NCI-H82 treated with DMSO at 0.1 percent for 48 hours (cell line): ENCODE data around the gene NR2F1-AS1.
"Not testable (repeated sequence)": the region's sequence is repeated elsewhere in the genome, so short reads cannot be mapped to it uniquely, and the experiment has no call there.

Experiments used
- DNase-seq: peaks from one replicate; lab custom pipeline; 2025; ENCODE audit not compliant: unreplicated experiment; lab: John Stamatoyannopoulos, UW

Gene NR2F1-AS1

DNA sequence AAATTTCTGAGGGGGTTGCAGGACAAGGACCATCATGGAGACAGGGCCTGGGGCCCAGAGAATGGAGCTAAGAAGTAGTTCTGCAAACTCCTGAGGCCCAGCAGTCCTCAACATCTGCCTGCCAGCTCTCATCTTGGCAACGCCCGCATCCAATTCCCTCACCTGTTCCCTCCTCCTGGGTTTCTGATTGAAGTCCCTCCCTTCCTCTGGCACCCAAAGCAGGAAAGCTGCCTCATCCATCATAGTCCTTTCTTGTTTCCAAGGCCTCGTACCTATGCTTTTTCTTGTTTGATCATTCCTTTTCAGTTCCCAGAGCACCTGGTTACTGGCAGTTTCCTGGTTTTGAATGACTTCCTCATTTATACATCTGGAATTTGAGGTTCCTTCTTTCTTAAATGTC, 181.3 kb downstream of the NR2F1-AS1 start:
- no peak for DNase-seq

DNA sequence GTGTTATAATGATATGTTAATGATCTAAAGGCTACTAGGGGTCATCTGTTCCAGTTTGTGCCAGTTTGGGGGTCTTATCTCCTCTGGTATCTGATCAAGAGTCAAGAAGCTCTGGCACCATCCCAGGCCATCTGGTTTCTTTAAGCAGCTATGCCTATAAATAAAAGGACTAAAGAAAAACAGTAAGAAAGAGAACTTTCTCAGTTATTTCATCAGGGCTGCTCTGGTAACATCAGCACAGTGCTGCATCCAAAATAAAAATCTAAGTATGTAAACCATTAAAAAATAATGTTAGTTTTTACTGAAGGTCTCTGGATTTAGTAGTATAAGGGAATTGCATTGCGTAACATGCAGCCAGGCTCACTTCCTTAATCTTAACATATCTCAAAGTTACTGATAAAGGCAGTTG, 185.0 kb downstream of the NR2F1-AS1 start:
- no peak for DNase-seq

DNA sequence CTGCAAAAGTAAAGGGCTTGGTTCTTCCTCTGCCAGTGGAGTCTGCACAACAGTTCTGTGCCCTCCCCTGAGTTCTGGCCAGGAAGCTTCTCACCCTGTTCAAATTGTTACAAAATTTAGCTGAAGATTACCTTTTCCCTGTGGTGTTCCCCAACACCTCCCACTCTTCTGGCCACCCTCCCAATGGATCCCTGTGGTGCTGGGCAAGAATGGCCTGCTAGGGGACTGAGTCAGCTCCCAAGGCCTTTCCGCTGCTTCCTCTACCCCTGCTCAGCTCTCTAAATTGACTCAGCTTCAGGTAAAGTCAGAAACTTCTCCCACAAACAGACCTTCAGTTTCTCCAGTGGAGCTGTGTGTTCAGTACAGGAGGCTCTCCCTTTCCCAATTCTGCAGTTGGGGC, 186.0 kb downstream of the NR2F1-AS1 start:
- no peak for DNase-seq

DNA sequence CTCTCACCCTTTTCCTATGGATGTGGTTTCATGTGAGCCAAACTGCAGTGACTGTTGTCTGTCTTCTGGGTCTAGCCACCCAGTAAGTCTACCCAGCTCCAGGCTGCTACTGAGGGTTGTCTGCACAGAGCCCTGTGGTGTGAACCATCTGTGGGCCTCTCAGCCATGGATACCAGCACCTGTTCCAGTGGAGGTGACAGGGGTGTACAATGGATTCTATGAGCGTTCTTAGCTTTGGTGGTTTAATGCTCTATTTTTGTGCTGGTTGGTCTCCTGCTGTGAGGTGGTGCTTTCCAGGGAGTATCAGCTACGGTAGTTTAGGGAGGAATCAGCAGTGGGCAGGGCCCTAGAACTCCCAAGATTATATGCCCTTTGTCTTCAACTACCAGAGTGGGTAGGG, 186.7 kb downstream of the NR2F1-AS1 start:
- no peak for DNase-seq

DNA sequence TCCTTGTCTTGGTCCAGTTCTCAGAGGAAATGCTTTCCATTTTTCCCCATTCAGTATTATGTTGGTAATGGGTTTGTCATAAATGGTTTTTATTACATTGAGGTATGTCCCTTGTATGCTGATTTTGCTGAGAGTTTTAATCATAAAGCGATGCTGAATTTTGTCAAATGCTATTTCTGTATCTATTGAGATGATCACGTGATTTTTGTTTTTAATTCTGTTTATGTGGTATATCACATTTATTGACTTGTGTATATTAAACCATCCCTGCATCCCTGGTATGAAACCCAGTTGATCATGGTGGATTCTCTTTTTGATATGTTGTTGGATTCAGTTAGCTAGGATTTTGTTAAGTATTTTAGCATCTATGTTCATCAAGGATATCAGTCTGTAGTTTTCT, 189.8 kb downstream of the NR2F1-AS1 start:
- not testable (repeated sequence) for DNase-seq

DNA sequence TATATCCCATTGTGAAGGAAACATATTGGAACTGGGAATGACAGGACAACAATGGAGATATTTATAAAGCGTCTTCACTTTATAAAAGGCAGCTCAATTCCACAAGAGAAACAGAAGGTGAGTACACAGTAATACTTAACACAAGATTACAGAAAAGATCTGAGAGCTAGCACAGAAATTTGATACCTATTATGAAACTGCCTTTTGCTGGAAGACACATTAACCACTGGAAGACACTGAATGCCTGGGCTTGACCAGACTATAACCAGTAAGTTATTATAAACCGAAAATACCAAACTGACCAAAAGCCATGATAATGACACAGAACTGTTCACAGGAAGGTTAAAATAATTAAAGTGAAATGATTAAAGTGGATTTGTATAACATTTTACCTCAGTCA, 195.4 kb downstream of the NR2F1-AS1 start:
- DNase-seq: peak; percentile 9

DNA sequence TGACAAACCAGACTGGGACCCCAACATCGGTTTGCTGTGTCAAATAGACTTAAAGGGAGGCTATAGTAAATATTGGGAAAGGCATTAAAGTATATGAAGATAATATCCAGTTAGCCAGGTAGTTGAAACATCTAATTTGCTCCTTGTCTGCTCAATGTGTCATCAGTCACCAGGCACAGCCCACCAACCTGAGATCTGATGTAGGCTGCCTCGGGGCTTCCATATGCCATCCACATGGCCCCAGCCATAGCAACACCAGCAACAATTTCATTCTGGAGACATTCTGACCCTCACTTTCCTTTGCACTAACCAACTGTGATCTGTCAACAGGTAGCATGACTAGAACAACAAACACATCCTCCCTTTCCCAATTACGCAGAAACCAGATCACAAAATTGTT, 196.0 kb downstream of the NR2F1-AS1 start:
- no peak for DNase-seq

DNA sequence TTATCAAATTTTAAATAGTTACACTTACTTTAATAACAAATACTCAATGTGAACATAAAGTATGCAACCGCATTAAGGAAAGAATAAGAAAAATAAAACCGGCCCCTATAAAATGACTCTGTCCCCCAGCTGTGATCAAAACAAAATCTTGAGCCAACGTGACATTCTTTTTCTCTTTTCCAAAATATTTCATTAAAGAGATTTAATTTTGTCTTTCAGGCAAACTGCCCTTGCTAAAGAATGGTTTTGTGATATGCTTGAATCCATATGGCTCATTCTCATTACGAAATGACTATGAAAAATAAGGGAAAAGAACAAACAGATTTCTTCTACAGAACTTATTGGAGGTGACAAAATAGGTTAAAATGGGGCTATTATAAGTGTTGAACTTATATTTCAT, 197.0 kb downstream of the NR2F1-AS1 start:
- no peak for DNase-seq

DNA sequence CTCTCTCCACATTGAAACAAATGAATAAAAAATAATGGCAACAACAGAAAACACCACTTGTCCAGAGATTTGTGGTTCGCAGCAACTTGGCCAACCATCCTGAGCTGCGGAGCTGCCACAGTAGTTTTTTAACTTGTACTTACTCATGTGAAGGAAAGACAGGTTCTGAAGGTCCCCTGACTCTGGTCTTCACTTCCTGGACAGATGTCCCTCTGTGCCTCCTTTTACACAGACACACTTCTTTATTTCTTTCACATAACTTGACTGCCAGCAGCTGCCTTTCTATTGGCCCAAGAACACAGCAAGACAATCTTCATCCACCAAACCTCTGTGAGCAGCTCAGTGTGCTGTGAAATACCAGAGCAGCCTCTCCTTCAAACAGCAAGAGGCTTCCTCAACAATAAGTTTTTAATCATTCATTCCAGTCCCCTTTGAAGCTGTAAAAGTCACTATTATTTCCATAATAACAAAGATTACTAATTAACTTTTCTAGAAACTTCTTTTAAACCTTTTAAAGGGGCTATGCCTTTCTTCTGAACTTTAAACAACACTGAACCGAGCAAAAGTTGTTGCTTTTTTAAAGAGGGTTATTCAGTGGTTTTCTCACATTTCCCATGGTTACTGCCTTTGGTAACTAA, 198.7 kb downstream of the NR2F1-AS1 start:
- no peak for DNase-seq

DNA sequence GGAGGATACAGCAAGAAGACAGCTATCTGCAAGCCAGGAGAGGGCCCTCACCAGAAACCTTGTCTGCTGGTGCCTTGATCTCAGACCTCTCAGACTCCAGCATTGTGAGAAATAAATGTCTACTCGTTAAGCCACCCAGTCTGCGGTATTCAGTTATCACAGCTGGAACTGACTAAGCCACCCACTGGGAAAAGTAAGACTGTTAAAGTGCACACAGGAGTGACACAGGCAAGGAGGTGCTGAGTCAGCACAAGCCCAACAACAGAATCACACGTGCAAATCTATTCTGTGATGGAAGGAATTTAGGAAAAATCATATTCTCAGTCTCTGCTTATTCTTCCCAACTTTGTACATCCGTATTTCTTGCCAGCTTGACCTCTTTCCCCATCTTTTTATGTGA, 200.0 kb downstream of the NR2F1-AS1 start:
- DNase-seq: no peak

DNA sequence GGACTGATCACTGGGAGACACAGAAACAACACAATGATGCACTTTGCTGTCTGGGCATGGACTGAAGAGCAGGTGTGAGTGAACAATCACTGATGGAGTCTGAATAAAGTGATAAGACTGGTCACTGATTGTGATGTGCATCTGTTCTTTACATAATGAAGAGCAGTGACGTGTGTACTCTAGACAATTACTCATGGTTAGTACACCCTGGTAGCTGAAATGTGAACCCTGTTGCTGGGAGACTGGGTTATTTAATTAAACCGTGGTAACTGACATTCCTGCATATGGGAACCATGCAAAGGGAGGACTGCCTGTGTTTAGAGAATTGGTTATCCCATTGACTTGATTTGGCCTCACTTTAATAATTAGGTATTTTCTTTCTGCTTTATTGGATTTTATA, 202.9 kb downstream of the NR2F1-AS1 start:
- no peak for DNase-seq

DNA sequence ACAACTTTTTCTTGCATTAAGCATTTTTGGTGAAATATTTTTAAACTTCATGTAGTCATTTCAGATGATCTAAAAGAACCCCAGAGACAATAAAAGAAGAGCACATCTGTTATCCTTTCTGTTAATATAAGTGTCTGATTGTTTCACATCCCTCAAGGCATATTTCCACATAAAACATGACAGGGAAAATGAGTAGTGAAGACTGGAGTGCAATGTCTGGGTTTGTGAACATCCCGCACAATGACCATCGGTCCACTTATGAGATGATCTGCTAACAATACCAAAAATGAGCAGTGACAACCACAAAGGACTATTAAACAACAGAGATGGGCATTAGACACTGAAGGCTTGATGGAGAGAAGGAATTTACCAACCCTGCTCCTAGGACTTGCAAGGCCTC, 209.1 kb downstream of the NR2F1-AS1 start:
- no peak for DNase-seq

DNA sequence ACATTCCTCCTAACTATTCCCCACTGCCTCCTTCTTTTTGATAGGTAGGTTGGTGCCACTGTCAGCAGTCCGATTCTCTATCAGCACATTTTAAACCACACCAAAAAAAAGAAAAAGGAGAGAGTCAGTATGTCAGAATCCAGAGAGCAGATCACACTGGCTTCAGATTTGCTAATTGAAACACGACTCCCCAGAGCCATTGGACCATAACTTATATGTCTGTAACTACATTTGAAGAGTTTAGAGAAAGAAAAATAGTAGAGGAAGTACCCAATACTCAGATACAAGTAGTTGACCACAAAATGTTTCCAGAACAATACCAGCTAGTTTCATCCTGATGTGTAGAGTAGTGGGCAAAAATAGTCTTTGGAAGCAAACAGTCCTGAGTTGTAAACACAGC, 216.6 kb downstream of the NR2F1-AS1 start:
- no peak for DNase-seq

DNA sequence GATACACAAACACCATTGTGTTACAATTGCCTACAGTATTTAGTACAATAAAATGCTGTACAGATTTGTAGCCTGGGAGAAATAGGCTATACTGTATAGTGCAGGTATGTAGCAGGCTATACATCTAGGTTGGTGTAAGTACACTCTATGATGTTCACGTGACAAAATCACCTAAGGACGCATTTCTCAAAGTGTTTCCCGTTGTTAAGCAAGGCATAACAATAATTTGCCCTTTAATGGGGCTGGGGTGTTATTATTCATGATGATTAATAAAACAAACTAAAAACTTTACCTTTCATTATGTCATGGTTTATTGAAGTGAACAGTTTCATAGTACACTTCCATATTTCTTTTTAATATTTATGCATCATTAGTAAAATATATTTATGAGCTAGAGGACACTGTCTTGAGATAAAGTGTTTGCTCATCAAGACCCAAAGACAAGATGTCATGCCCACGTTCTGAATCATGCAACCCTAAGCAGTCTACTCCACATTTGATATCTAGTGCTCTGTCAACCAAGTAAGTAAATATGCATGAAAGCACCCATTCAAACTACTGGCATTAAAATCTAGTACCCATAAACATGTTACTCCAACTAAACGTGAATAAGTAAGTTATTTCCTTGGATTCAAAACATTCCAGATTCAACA, 220.5 kb downstream of the NR2F1-AS1 start:
- DNase-seq: no peak

DNA sequence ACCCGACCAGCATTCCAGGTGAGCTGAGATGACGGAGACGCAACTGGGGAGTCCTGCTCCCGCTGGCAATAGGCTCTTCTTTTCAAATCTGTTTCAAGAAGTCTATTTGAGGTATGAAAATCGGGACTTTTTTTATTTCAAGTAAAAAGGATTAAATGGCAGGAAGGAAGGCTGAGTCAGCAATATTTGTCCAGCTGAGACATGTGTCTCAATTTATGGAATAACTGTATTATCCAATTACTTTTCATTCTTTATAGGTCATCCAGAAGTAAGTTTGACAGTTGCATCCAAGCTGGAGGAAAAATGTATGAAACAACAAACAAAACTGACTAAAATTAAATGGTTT, 221.1 kb downstream of the NR2F1-AS1 start:
- no peak for DNase-seq
